HT1080 (cell line): Measurements from ENCODE around the gene PHACTR2. TPM values are rescaled to one million over a fixed set of nuclear protein-coding genes. Genes with fewer than 3 reads are reported as not detected.
"Not testable (repeated sequence)": the region's sequence is repeated elsewhere in the genome, so short reads cannot be mapped to it uniquely, and the experiment has no call there.

Experiments used
- DNase-seq: peaks from one replicate; pipeline ENCODE4 v3.0.0-alpha.2; 2015; ENCODE audit warnings: low read depth
- small RNA-seq: library from RNA; depleted of rRNA; stranded (forward); fragments of <200 nt; gene quantifications from one replicate; pipeline ENCODE3, GENCODE V24; 2014
- total RNA-seq: library from RNA; depleted of rRNA; stranded (reverse); fragments of >200 nt; shearing (Covaris generic); gene quantifications from 2 replicates; pipeline ENCODE4 v1.2.3, GENCODE V29; 2014; rRNA removed

Gene PHACTR2
- total RNA-seq, 1 experiment from 2014 or later, result 38.5 TPM

GRCh38 chr6:143851706-143852105, 173.9 kb downstream of the PHACTR2 start:
- not testable (repeated sequence) for DNase-seq

DNA sequence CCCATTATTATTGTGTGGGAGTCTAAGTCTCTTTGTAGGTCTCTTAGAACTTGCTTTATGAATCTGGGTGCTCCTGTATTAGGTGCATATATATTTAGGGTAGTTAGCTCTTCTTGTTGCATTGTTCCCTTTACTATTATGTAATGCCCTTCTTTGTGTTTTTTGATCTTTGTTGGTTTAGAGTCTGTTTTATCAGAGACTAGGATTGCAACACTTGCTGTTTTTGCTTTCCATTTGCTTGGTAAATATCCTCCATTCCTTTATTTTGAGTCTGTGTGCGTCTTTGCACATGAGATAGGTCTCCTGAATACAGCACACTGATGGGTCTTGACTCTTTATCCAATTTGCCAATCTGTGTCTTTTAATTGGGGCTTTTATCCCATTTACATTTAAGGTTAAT, 177.3 kb downstream of the PHACTR2 start:
- not testable (repeated sequence) for DNase-seq

GRCh38 chr6:143856762-143857161, 179.0 kb downstream of the PHACTR2 start:
- DNase-seq, result not testable (repeated sequence)

- no peak for DNase-seq
These were observed 179.9 kb downstream of the PHACTR2 start for GRCh38 chr6:143857651-143858050.

GRCh38 chr6:143859891-143860660, 182.3 kb downstream of the PHACTR2 start:
- no peak for DNase-seq

GRCh38 chr6:143863771-143864170, 186.0 kb downstream of the PHACTR2 start:
- DNase-seq, result no peak

DNA sequence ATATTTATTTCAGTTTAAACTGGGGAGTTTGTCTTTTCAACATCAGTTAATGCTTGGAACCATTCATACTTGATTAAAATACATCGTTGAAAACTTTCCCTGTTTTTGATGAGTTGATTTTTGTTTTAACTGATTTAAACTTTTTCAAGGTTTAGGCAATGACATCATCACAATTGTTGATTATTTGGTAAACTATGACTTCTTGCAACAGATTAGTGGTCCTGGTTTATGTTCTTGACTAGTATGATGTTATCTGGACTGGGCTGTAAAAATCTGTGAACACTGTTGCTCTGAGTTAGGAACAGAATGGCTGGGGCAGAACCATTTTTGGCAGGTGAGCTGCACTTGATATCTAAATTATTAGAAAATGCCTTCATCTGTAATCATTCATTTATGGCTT, 186.5 kb downstream of the PHACTR2 start, which contains the start of gene ZC2HC1B:
TSS of gene ZC2HC1B (plus strand) at position 241 of the 400 bp plus-strand sequence. CDS start at position 307, 66 bp downstream.
- DNase-seq, result no peak

DNA sequence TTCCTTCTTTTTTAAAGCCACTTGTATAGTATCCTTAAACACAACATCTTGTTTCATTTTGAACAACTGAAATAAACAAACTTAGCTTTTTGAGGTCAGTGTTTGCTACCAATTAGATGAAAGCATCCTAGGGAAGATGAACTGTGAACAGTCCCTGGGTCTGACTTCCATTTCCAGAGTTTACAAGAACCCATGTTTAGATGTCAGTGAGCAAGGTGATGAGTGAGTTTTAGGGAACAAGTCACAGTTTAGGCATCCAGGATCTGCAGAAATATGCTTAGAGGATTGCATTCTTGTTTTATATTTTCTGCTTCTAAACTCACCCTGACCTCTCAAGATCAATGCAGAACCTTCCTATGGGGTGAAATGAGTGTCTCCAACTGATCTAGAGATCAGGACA, 189.5 kb downstream of the PHACTR2 start:
- DNase-seq, result no peak

DNA sequence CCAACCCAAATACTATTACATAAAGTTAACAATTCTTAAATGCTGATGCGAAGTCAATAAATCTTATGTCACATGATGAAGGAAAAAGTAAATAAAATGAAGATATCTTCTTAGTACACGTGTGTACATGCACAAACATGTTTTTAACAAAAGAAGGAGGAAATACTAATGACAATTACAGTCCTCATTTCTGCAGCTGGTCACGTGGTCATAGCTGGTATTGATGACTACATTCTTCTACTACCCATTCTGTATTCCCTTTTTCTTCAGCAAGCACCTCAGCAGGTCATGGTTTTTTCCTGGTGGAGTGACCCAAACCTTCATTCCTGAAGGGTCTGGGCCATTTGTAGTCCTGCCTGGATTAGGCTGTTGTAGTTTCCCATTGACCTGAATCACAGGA, 191.0 kb downstream of the PHACTR2 start:
- not testable (repeated sequence) for DNase-seq

GRCh38 chr6:143871202-143871730, 193.5 kb downstream of the PHACTR2 start:
- DNase-seq, result not testable (repeated sequence)

DNA sequence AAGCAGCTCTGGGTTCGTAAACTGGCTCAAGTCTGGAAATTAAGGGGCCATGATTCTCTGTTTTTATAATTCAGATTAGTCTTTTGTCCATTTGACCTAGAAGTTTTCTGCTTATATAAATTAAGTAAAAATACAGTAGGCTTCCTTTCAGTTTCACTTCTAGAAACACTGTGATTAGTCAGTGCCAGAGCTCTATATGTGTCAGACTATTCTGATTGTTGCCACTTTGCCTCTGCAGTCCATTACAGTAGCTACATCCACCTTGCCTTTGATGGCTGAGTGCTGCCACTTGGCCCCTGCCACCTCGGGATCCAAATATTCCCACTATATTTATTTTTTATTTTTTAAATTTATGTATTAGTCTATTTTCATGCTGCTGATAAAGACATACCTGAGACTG, 194.4 kb downstream of the PHACTR2 start:
- DNase-seq, result peak; percentile 8

DNA sequence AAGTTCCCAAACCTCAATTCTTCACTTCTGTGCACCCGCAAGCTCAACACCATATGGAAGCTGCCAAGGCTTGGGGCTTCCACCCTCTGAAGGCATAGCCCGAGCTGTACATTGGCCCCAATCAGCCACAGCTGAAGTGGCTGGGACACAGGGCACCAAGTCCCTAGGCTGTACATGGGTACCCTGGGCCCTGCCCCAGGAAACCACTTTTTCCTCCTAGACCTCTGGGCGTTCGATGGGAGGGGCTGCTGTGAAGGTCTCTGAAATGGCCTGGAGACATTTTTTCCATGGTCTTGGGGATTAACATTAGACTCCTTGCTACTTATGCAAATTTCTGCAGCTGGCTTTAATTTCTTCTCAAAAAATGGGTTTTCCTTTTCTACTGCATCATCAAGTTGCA, 195.8 kb downstream of the PHACTR2 start:
- not testable (repeated sequence) for DNase-seq

- DNase-seq, result not testable (repeated sequence)
These were observed 196.7 kb downstream of the PHACTR2 start for GRCh38 chr6:143874503-143874902.

- DNase-seq, result no peak
These were observed 200.0 kb downstream of the PHACTR2 start for GRCh38 chr6:143877584-143878271.

DNA sequence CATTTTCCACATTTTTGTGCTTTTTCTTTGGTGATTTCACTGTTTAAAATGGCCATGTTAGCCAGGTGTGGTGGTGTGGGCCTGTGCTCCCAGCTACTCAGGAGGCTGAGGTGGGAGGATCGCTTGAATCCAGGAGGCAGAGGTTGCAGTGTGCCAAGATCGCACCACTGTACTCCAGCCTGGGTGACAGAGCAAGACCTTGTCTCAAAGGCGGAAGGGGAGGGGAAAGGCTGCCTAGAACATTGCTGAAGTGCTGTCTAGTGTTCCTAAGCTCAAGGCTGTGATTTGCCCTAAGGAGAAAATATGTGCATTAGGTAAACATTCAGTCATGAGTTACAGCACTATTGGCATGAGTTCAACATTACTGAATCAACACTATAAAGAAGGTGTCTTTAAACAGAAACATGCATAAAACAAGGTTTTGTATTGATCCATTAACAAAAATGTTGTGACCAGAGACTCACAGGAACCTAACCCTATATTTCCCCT, 200.6 kb downstream of the PHACTR2 start:
- DNase-seq, result peak; percentile 26

GRCh38 chr6:143880412-143880811, 202.6 kb downstream of the PHACTR2 start:
- DNase-seq, result no peak

Small RNA genes lying within 50 kb of the gene (small RNA-seq; reads per million reads assigned to genes)
- gene ZC2HC1B, result not detected

Other genes starting within 250 kb of the PHACTR2 start
- gene ADAT2, start 227.3 kb upstream of the PHACTR2 start, total RNA-seq, result 5.2 and 5.8 TPM in 2 replicates
- 26.7 and 27.7 TPM in 2 replicates for gene PEX3, start 227.2 kb upstream of the PHACTR2 start, total RNA-seq
- 38.8 and 55.1 TPM in 2 replicates for gene FUCA2, start 166.2 kb upstream of the PHACTR2 start, total RNA-seq
- gene LTV1, start 165.4 kb downstream of the PHACTR2 start, total RNA-seq, result 44.3 and 48.9 TPM in 2 replicates
- gene ZC2HC1B, start 186.5 kb downstream of the PHACTR2 start, total RNA-seq, result not detected in 2 replicates